Activated naive CD8-positive, alpha-beta T cell treated with anti-CD3 and anti-CD28 coated beads for 36 hours (primary cell): ENCODE results near the gene AATK. TPM values are rescaled to one million over a fixed set of nuclear protein-coding genes. Genes with fewer than 3 reads are reported as not detected.

ENCODE experiments used
- DNase-seq: peaks from one replicate; pipeline ENCODE4 v3.0.0; 2021
- H3K27ac Mint-ChIP-seq: one replicate; pipeline ENCODE4 v1.8.0; 2022; ENCODE audit warnings: mild to moderate bottlenecking, moderate library complexity, mixed read lengths
- H3K27me3 Mint-ChIP-seq: one replicate; pipeline ENCODE4 v1.8.0; 2022; ENCODE audit warnings: mild to moderate bottlenecking, mixed read lengths
- H3K36me3 Mint-ChIP-seq: one replicate; pipeline ENCODE4 v1.8.0; 2021; ENCODE audit warnings: mild to moderate bottlenecking, mixed read lengths
- H3K4me1 Mint-ChIP-seq: one replicate; pipeline ENCODE4 v1.8.0; 2021; ENCODE audit warnings: mixed read lengths
- H3K4me3 Mint-ChIP-seq: one replicate; pipeline ENCODE4 v1.8.0; 2022; ENCODE audit warnings: mild to moderate bottlenecking, moderate library complexity, mixed read lengths
- H3K9me3 Mint-ChIP-seq: one replicate; pipeline ENCODE4 v1.8.0; 2022; ENCODE audit warnings: mixed read lengths
- total RNA-seq, 2 experiments: library from RNA; stranded (reverse); gene quantifications; one replicate each; pipeline ENCODE4 v1.2.3, GENCODE V29; 2021

Gene AATK
- under 1 TPM; 0.21 to 0.26 TPM for total RNA-seq

GRCh38 chr17:81166033-81166492 lies at the start of gene AATK:
AATK (minus strand) TSS chr17:81166221; CDS start chr17:81165992, 229 bp downstream.
- no peaks in the 10 kb centered on the region for H3K36me3 Mint-ChIP-seq
- H3K4me3 Mint-ChIP-seq = peak within 1 kb of the TSS; percentile 34
- H3K27me3 Mint-ChIP-seq = peaks cover 25% of the 10 kb centered on the region
- no peak for DNase-seq
- H3K9me3 Mint-ChIP-seq = no peaks in the 10 kb centered on the region
- H3K4me1 Mint-ChIP-seq = no peaks in the 10 kb centered on the region
- no peak within 1 kb of the TSS for H3K27ac Mint-ChIP-seq

GRCh38 chr17:81213978-81214377 lies 48.0 kb upstream of the AATK start:
- Mint-ChIP-seq H3K27ac (no peak overlapping the region), H3K9me3 (no peaks in the 10 kb centered on the region), H3K36me3 (no peaks in the 10 kb centered on the region), H3K27me3 (no peaks in the 10 kb centered on the region), H3K4me3 (no peak overlapping the region), H3K4me1 (no peaks in the 10 kb centered on the region)
- no peak for DNase-seq

- Mint-ChIP-seq H3K9me3 (no peaks in the 10 kb centered on the region), H3K36me3 (no peaks in the 10 kb centered on the region), H3K27me3 (no peaks in the 10 kb centered on the region), H3K27ac (no peak overlapping the region), H3K4me3 (no peak overlapping the region), H3K4me1 (no peaks in the 10 kb centered on the region)
- DNase-seq = no peak
Observed at GRCh38 chr17:81212365-81212764, 46.3 kb upstream of the AATK start.

GRCh38 chr17:81210868-81211267 lies 44.8 kb upstream of the AATK start:
- Mint-ChIP-seq H3K9me3 (no peaks in the 10 kb centered on the region), H3K36me3 (no peaks in the 10 kb centered on the region), H3K4me3 (no peak overlapping the region), H3K27me3 (no peaks in the 10 kb centered on the region), H3K27ac (no peak overlapping the region), H3K4me1 (no peaks in the 10 kb centered on the region)
- no peak for DNase-seq

GRCh38 chr17:81210466-81210865 lies 44.4 kb upstream of the AATK start:
- DNase-seq = no peak
- H3K4me1 Mint-ChIP-seq = no peaks in the 10 kb centered on the region
- H3K9me3 Mint-ChIP-seq = no peaks in the 10 kb centered on the region
- no peaks in the 10 kb centered on the region for H3K36me3 Mint-ChIP-seq
- no peak overlapping the region for H3K27ac Mint-ChIP-seq
- H3K4me3 Mint-ChIP-seq = no peak overlapping the region
- H3K27me3 Mint-ChIP-seq = no peaks in the 10 kb centered on the region

GRCh38 chr17:81209141-81209540 lies 43.1 kb upstream of the AATK start:
- no peak overlapping the region for H3K4me3 Mint-ChIP-seq
- no peak overlapping the region for H3K27ac Mint-ChIP-seq
- H3K4me1 Mint-ChIP-seq = no peaks in the 10 kb centered on the region
- no peaks in the 10 kb centered on the region for H3K27me3 Mint-ChIP-seq
- no peaks in the 10 kb centered on the region for H3K9me3 Mint-ChIP-seq
- DNase-seq = no peak
- no peaks in the 10 kb centered on the region for H3K36me3 Mint-ChIP-seq

GRCh38 chr17:81208651-81209050 lies 42.6 kb upstream of the AATK start:
- Mint-ChIP-seq H3K4me1 (no peaks in the 10 kb centered on the region), H3K4me3 (no peak overlapping the region), H3K27ac (no peak overlapping the region), H3K36me3 (no peaks in the 10 kb centered on the region), H3K9me3 (no peaks in the 10 kb centered on the region), H3K27me3 (no peaks in the 10 kb centered on the region)
- DNase-seq = no peak

GRCh38 chr17:81207610-81208581 lies 41.9 kb upstream of the AATK start:
- Mint-ChIP-seq H3K9me3 (no peaks in the 10 kb centered on the region), H3K36me3 (no peaks in the 10 kb centered on the region), H3K27ac (no peak overlapping the region), H3K4me3 (peak overlapping the region; percentile 11), H3K27me3 (no peaks in the 10 kb centered on the region), H3K4me1 (no peaks in the 10 kb centered on the region)
- no peak for DNase-seq

GRCh38 chr17:81206657-81207056 lies 40.6 kb upstream of the AATK start:
- no peaks in the 10 kb centered on the region for H3K27me3 Mint-ChIP-seq
- no peak overlapping the region for H3K4me3 Mint-ChIP-seq
- DNase-seq = no peak
- H3K9me3 Mint-ChIP-seq = no peaks in the 10 kb centered on the region
- no peaks in the 10 kb centered on the region for H3K36me3 Mint-ChIP-seq
- no peak overlapping the region for H3K27ac Mint-ChIP-seq
- no peaks in the 10 kb centered on the region for H3K4me1 Mint-ChIP-seq

GRCh38 chr17:81206166-81206565 lies 40.1 kb upstream of the AATK start:
- no peak overlapping the region for H3K27ac Mint-ChIP-seq
- H3K4me3 Mint-ChIP-seq = no peak overlapping the region
- H3K9me3 Mint-ChIP-seq = no peaks in the 10 kb centered on the region
- DNase-seq = no peak
- no peaks in the 10 kb centered on the region for H3K4me1 Mint-ChIP-seq
- no peaks in the 10 kb centered on the region for H3K27me3 Mint-ChIP-seq
- H3K36me3 Mint-ChIP-seq = no peaks in the 10 kb centered on the region

GRCh38 chr17:81204578-81204977 lies 38.6 kb upstream of the AATK start:
- H3K4me3 Mint-ChIP-seq = no peak overlapping the region
- H3K27ac Mint-ChIP-seq = no peak overlapping the region
- no peaks in the 10 kb centered on the region for H3K4me1 Mint-ChIP-seq
- no peaks in the 10 kb centered on the region for H3K27me3 Mint-ChIP-seq
- DNase-seq = no peak
- no peaks in the 10 kb centered on the region for H3K36me3 Mint-ChIP-seq
- H3K9me3 Mint-ChIP-seq = no peaks in the 10 kb centered on the region

- no peak overlapping the region for H3K27ac Mint-ChIP-seq
- no peaks in the 10 kb centered on the region for H3K27me3 Mint-ChIP-seq
- DNase-seq = no peak
- no peak overlapping the region for H3K4me3 Mint-ChIP-seq
- H3K4me1 Mint-ChIP-seq = no peaks in the 10 kb centered on the region
- no peaks in the 10 kb centered on the region for H3K9me3 Mint-ChIP-seq
- no peaks in the 10 kb centered on the region for H3K36me3 Mint-ChIP-seq
Observed at GRCh38 chr17:81203136-81203535, 37.1 kb upstream of the AATK start.

GRCh38 chr17:81202318-81202717 lies 36.3 kb upstream of the AATK start:
- no peak overlapping the region for H3K27ac Mint-ChIP-seq
- H3K27me3 Mint-ChIP-seq = no peaks in the 10 kb centered on the region
- H3K4me3 Mint-ChIP-seq = no peak overlapping the region
- no peaks in the 10 kb centered on the region for H3K9me3 Mint-ChIP-seq
- no peaks in the 10 kb centered on the region for H3K4me1 Mint-ChIP-seq
- no peaks in the 10 kb centered on the region for H3K36me3 Mint-ChIP-seq
- DNase-seq = no peak

- Mint-ChIP-seq H3K9me3 (no peaks in the 10 kb centered on the region), H3K4me3 (no peak overlapping the region)
Observed at GRCh38 chr17:81200695-81201580, 34.9 kb upstream of the AATK start.

GRCh38 chr17:81200201-81200600 lies 34.2 kb upstream of the AATK start:
- H3K36me3 Mint-ChIP-seq = no peaks in the 10 kb centered on the region
- H3K27ac Mint-ChIP-seq = no peak overlapping the region
- H3K4me3 Mint-ChIP-seq = no peak overlapping the region
- H3K27me3 Mint-ChIP-seq = no peaks in the 10 kb centered on the region
- no peaks in the 10 kb centered on the region for H3K4me1 Mint-ChIP-seq
- no peaks in the 10 kb centered on the region for H3K9me3 Mint-ChIP-seq
- no peak for DNase-seq

More at GRCh38 chr17:81200695-81201580, 34.9 kb upstream of the AATK start:
- H3K36me3 Mint-ChIP-seq = no peaks in the 10 kb centered on the region
- no peaks in the 10 kb centered on the region for H3K27me3 Mint-ChIP-seq
- DNase-seq = no peak
- H3K27ac Mint-ChIP-seq = no peak overlapping the region
- H3K4me1 Mint-ChIP-seq = no peaks in the 10 kb centered on the region
